Transverse colon (tissue), 4 donors: ENCODE results near the gene SLC35F4. TPM values are rescaled to one million over a fixed set of nuclear protein-coding genes. Genes with fewer than 3 reads are reported as not detected.
"Not testable (repeated sequence)": the region's sequence is repeated elsewhere in the genome, so short reads cannot be mapped to it uniquely, and the experiment has no call there.

Experiments used
- DNase-seq: peaks from one replicate; pipeline ENCODE4 v3.0.0-alpha.2; 2019
- H3K27ac ChIP-seq, 4 donors: fragments of 200-600 bp; sonication (generic); 2 replicates each; pipeline ENCODE4 v1.5.1; 2016 to 2018; ENCODE audit warnings: inconsistent platforms in 4 of 4
- H3K27me3 ChIP-seq: fragments of 200-600 bp; sonication (generic); 2 replicates; pipeline ENCODE4 v1.5.1; 2017; ENCODE audit warnings: inconsistent platforms
- H3K36me3 ChIP-seq, 4 donors: fragments of 200-600 bp; sonication (generic); 2 replicates each; pipeline ENCODE4 v1.5.1; 2017 to 2019; ENCODE audit warnings: inconsistent platforms in 4 of 4
- H3K4me1 ChIP-seq, 4 donors: fragments of 200-600 bp; sonication (generic); 2 replicates each; pipeline ENCODE4 v1.5.1; 2017 to 2020; ENCODE audit warnings: inconsistent platforms in 4 of 4
- H3K4me3 ChIP-seq, 4 donors: fragments of 200-600 bp; sonication (generic); 1 replicate in 1 of 4; 2 replicates in 3 of 4; pipeline versions ENCODE4 v1.5.1 to v1.6.1; 2017 to 2019; ENCODE audit warnings: inconsistent platforms in 4 of 4
- H3K9me3 ChIP-seq, 2 donors: fragments of 200-600 bp; sonication (generic); 2 replicates each; pipeline ENCODE4 v1.5.1; 2017 to 2019; ENCODE audit warnings: inconsistent platforms in 2 of 2
- CTCF ChIP-seq, 5 experiments: fragments of 200-600 bp in 3 of 5; fragments of 450-650 bp in 2 of 5; sonication (generic) in 3 of 5; IDR thresholded peaks; 1 replicate in 2 of 5; 2 replicates in 3 of 5; pipeline ENCODE4 v1.5.1; 2016 to 2017; ENCODE audit warnings: antibody characterized with exemption in 5 of 5, inconsistent platforms in 3 of 5, mild to moderate bottlenecking in 2 of 5, moderate library complexity in 1 of 5
- EP300 ChIP-seq: sonication (generic); formaldehyde crosslinking; IDR thresholded peaks from one replicate; pipeline ENCODE4 v1.6.1; 2017; ENCODE audit warnings: antibody characterized with exemption, low read depth
- POLR2A ChIP-seq: fragments of 450-650 bp; IDR thresholded peaks from one replicate; pipeline ENCODE4 v1.6.1; 2016; ENCODE audit warnings: antibody characterized with exemption, mild to moderate bottlenecking, moderate library complexity
- POLR2AphosphoS5 ChIP-seq, 3 donors: sonication (generic); formaldehyde crosslinking; IDR thresholded peaks; one replicate each; pipeline ENCODE4 v1.6.1; 2016; ENCODE audit warnings: antibody characterized with exemption in 3 of 3
- WGBS, 2 donors: methylation state at CpG; one replicate each; pipeline ENCODE4 v1.1.5; 2018; ENCODE audit warnings: low coverage in 1 of 2; 5-methylcytosine and 5-hydroxymethylcytosine counted together
- in situ Hi-C, 4 donors: fragments of 200-750 bp; cut with MboI; loops; one replicate each; pipeline versions ENCODE4 v1.15.0 to v1.15.1; 2017; ENCODE audit warnings: low sequenced_read_pairs in 3 of 4, low pct_ligation_motif_present in 1 of 4, low pct_unique_long_range_greater_than_20kb in 1 of 4
- intact Hi-C: fragments of 100-400 bp; cut with DNase I; formaldehyde crosslinking; loops from one replicate; pipeline ENCODE4 v1.15.1; 2023; ENCODE audit warnings: low total_unique reads
- total RNA-seq, 4 donors: library from RNA; depleted of rRNA; stranded (reverse); fragments of >200 nt; gene quantifications; one replicate each; pipeline ENCODE4 v1.1.0, GENCODE V29; 2016

Gene SLC35F4
- total RNA-seq, 4 donors from 2014 or later: not detected

- intact Hi-C loops (no loop called here), in situ Hi-C loops (no loop called here)
- Histone ChIP-seq H3K36me3 (no peaks in the 10 kb centered on the region), H3K4me3 (no peak overlapping the region), H3K27ac (no peak overlapping the region), H3K27me3 (no peaks in the 10 kb centered on the region), H3K9me3 (peaks cover 0 to 3% of the 10 kb centered on the region in 2 donors), H3K4me1 (no peaks in the 10 kb centered on the region)
- 87% methylated on average over 2 of the region's 2 CpGs; no CpG with 5 or more reads in 1 of the 2 donors for WGBS, 2 donors
- no peak for DNase-seq
- TF ChIP-seq EP300 (no peak), CTCF (IDR thresholded peaks at IDR 0.05) (no peak), POLR2A (no peak), POLR2AphosphoS5 (IDR thresholded peaks at IDR 0.05) (no peak)
These were observed 105.0 kb downstream of the SLC35F4 start for GRCh38 chr14:57760896-57761295.

GRCh38 chr14:57755018-57755521, 110.8 kb downstream of the SLC35F4 start:
- intact Hi-C loops (no loop called here), in situ Hi-C loops (no loop called here)
- H3K4me3 ChIP-seq: no peak overlapping the region
- H3K36me3 ChIP-seq: no peaks in the 10 kb centered on the region
- no peaks in the 10 kb centered on the region for H3K9me3 ChIP-seq
- TF ChIP-seq POLR2AphosphoS5 (IDR thresholded peaks at IDR 0.05): no peak
- TF ChIP-seq CTCF (IDR thresholded peaks at IDR 0.05): no peak
- TF ChIP-seq EP300: no peak
- TF ChIP-seq POLR2A: no peak
- H3K4me1 ChIP-seq: no peaks in the 10 kb centered on the region
- WGBS, 2 donors: 70% methylated on average over 5 of the region's 6 CpGs; no CpG with 5 or more reads in 1 of the 2 donors
- H3K27ac ChIP-seq: no peak overlapping the region
- no peaks in the 10 kb centered on the region for H3K27me3 ChIP-seq
- no peak for DNase-seq

- Histone ChIP-seq H3K36me3 (no peaks in the 10 kb centered on the region), H3K9me3 (no peaks in the 10 kb centered on the region), H3K27ac (no peak overlapping the region), H3K27me3 (no peaks in the 10 kb centered on the region), H3K4me1 (no peaks in the 10 kb centered on the region), H3K4me3 (no peak overlapping the region)
- intact Hi-C loops: no loop called here
- TF ChIP-seq CTCF (IDR thresholded peaks at IDR 0.05) (no peak), EP300 (no peak), POLR2AphosphoS5 (IDR thresholded peaks at IDR 0.05) (no peak), POLR2A (no peak)
- in situ Hi-C loops: no loop called here
- DNase-seq: no peak
- WGBS, 2 donors: 78 to 79% methylated on average over 5 of the region's 5 CpGs
These were observed 111.4 kb downstream of the SLC35F4 start for GRCh38 chr14:57754527-57754926.

- TF ChIP-seq POLR2A: no peak
- no peak for TF ChIP-seq EP300
- TF ChIP-seq POLR2AphosphoS5 (IDR thresholded peaks at IDR 0.05): no peak
- no peak for TF ChIP-seq CTCF (IDR thresholded peaks at IDR 0.05)
- Histone ChIP-seq H3K27me3 (no peaks in the 10 kb centered on the region), H3K36me3 (no peaks in the 10 kb centered on the region), H3K27ac (no peak overlapping the region), H3K4me1 (no peaks in the 10 kb centered on the region), H3K4me3 (no peak overlapping the region), H3K9me3 (no peaks in the 10 kb centered on the region)
- no peak for DNase-seq
- 90 to 95% methylated on average over 2 to 4 of the region's 4 CpGs for WGBS, 2 donors
- intact Hi-C loops (no loop called here), in situ Hi-C loops (no loop called here)
These were observed 112.1 kb downstream of the SLC35F4 start for GRCh38 chr14:57753821-57754220.

- H3K4me3 ChIP-seq, DNase-seq, intact Hi-C loops, H3K36me3 ChIP-seq, H3K27ac ChIP-seq, H3K4me1 ChIP-seq, H3K27me3 ChIP-seq, in situ Hi-C loops, H3K9me3 ChIP-seq: not testable (repeated sequence)
- WGBS, 2 donors: 70 to 87% methylated on average over 2 to 11 of the region's 11 CpGs
These were observed 113.7 kb downstream of the SLC35F4 start for GRCh38 chr14:57752142-57752695.
